Measurements from ENCODE around the gene GCSAML.
A peak's percentile ranks its signal among the peaks of the same experiment; 100 is the strongest.
"Not testable (repeated sequence)": the region's sequence is repeated elsewhere in the genome, so short reads cannot be mapped to it uniquely, and the experiment has no call there.

Gene GCSAML

GRCh38 chr1:247548769-247549182, at the start of gene GCSAML:
Gene GCSAML (plus strand): TSS chr1:247549134. CDS start chr1:247549192, 58 bp downstream.
- DNase-seq = peak; percentile 87

GRCh38 chr1:247500865-247501264, 48.1 kb upstream of the GCSAML start:
- no peak for DNase-seq

GRCh38 chr1:247506831-247507230, 42.1 kb upstream of the GCSAML start:
- DNase-seq = no peak

GRCh38 chr1:247517795-247518612, 30.9 kb upstream of the GCSAML start:
- DNase-seq = no peak

GRCh38 chr1:247518613-247518891, 30.4 kb upstream of the GCSAML start:
- no peak for DNase-seq

- not testable (repeated sequence) for DNase-seq
Measured at GRCh38 chr1:247521886-247522285, 27.0 kb upstream of the GCSAML start.

- DNase-seq = no peak
Measured at GRCh38 chr1:247528812-247529474, 20.0 kb upstream of the GCSAML start.

- DNase-seq = peak; percentile 5
Measured at GRCh38 chr1:247529771-247530355, 19.1 kb upstream of the GCSAML start.

- no peak for DNase-seq
Measured at GRCh38 chr1:247530785-247531184, 18.1 kb upstream of the GCSAML start.

GRCh38 chr1:247531937-247532336, 17.0 kb upstream of the GCSAML start:
- no peak for DNase-seq

GRCh38 chr1:247535402-247535801, 13.5 kb upstream of the GCSAML start:
- DNase-seq = no peak

- DNase-seq = no peak
Measured at GRCh38 chr1:247536340-247536739, 12.6 kb upstream of the GCSAML start, which contains the start of gene OR2C3. Gene OR2C3 (minus strand): TSS chr1:247536440. CDS start chr1:247532511, 3,929 bp downstream.

- no peak for DNase-seq
Measured at GRCh38 chr1:247538561-247538960, 10.4 kb upstream of the GCSAML start.

GRCh38 chr1:247539215-247539614, 9.7 kb upstream of the GCSAML start:
- DNase-seq = peak; percentile 73

GRCh38 chr1:247540581-247540980, 8.4 kb upstream of the GCSAML start:
- DNase-seq = no peak

GRCh38 chr1:247542811-247543210, 6.1 kb upstream of the GCSAML start:
- peak; percentile 42 for DNase-seq

GRCh38 chr1:247548092-247548491, 842 bp upstream of the GCSAML start:
- peak; percentile 88 for DNase-seq

GRCh38 chr1:247551721-247552120, 2.8 kb downstream of the GCSAML start:
- no peak for DNase-seq

GRCh38 chr1:247552231-247552630, 3.3 kb downstream of the GCSAML start:
- DNase-seq = no peak

GRCh38 chr1:247557926-247558674, 9.2 kb downstream of the GCSAML start:
- DNase-seq = no peak

- no peak for DNase-seq
Measured at GRCh38 chr1:247561711-247562110, 12.8 kb downstream of the GCSAML start.

GRCh38 chr1:247562198-247562597, 13.3 kb downstream of the GCSAML start:
- DNase-seq = no peak

- DNase-seq = no peak
Measured at GRCh38 chr1:247574236-247574635, 25.3 kb downstream of the GCSAML start.
